Kidney capillary endothelial cell (primary cell): ENCODE data around the gene GLIPR1L2.
A peak's percentile ranks its signal among the peaks of the same experiment; 100 is the strongest.
"Not testable (repeated sequence)": the region's sequence is repeated elsewhere in the genome, so short reads cannot be mapped to it uniquely, and the experiment has no call there.

Source experiments
- DNase-seq: peaks from one replicate; pipeline ENCODE4 v3.0.0-alpha.2; 2018; ENCODE audit warnings: low spot score

Gene GLIPR1L2

GRCh38 chr12:75437564-75437963 is 46.7 kb downstream of the GLIPR1L2 start:
- DNase-seq = no peak

- DNase-seq = no peak
Measured at GRCh38 chr12:75438059-75438754, 47.3 kb downstream of the GLIPR1L2 start.

GRCh38 chr12:75439048-75439447 is 48.2 kb downstream of the GLIPR1L2 start:
- no peak for DNase-seq

- DNase-seq = no peak
Measured at GRCh38 chr12:75439930-75440329, 49.0 kb downstream of the GLIPR1L2 start.

GRCh38 chr12:75441687-75442449 is 51.0 kb downstream of the GLIPR1L2 start:
- DNase-seq = not testable (repeated sequence)

GRCh38 chr12:75442454-75442853 is 51.6 kb downstream of the GLIPR1L2 start:
- DNase-seq = not testable (repeated sequence)

GRCh38 chr12:75443709-75444108 is 52.8 kb downstream of the GLIPR1L2 start:
- no peak for DNase-seq

GRCh38 chr12:75444429-75445136 is 53.7 kb downstream of the GLIPR1L2 start:
- DNase-seq = no peak

- not testable (repeated sequence) for DNase-seq
Measured at GRCh38 chr12:75445137-75445507, 54.2 kb downstream of the GLIPR1L2 start.

GRCh38 chr12:75446857-75447256 is 56.0 kb downstream of the GLIPR1L2 start:
- DNase-seq = peak; percentile 16

- DNase-seq = no peak
Measured at GRCh38 chr12:75447691-75448393, 57.0 kb downstream of the GLIPR1L2 start.

- no peak for DNase-seq
Measured at GRCh38 chr12:75452675-75453330, 61.9 kb downstream of the GLIPR1L2 start.

GRCh38 chr12:75455839-75456238 is 65.0 kb downstream of the GLIPR1L2 start:
- DNase-seq = no peak

GRCh38 chr12:75457191-75457590 is 66.3 kb downstream of the GLIPR1L2 start:
- no peak for DNase-seq

GRCh38 chr12:75457866-75458265 is 67.0 kb downstream of the GLIPR1L2 start:
- not testable (repeated sequence) for DNase-seq

- DNase-seq = no peak
Measured at GRCh38 chr12:75459755-75460154, 68.9 kb downstream of the GLIPR1L2 start.

- DNase-seq = no peak
Measured at GRCh38 chr12:75460204-75460603, 69.3 kb downstream of the GLIPR1L2 start.

GRCh38 chr12:75471902-75472890 is 81.3 kb downstream of the GLIPR1L2 start:
- DNase-seq = no peak

GRCh38 chr12:75474116-75474515 is 83.2 kb downstream of the GLIPR1L2 start:
- DNase-seq = no peak

- no peak for DNase-seq
Measured at GRCh38 chr12:75476071-75476470, 85.2 kb downstream of the GLIPR1L2 start.
